Activated CD4-positive, CD25-positive, alpha-beta regulatory T cell treated with anti-CD3 and anti-CD28 coated beads, Interleukin-2, amount 50 U/mL, for 24 hours (primary cell): Measurements from ENCODE around the gene CHFR.
"Not testable (repeated sequence)": the region's sequence is repeated elsewhere in the genome, so short reads cannot be mapped to it uniquely, and the experiment has no call there.

Source experiments
- ATAC-seq, 2 donors: fragments of 150-1000 bp; cut with Tn5 transposase; one replicate each; pipeline ENCODE4 v1.10.0; 2021; ENCODE audit warnings: mild to moderate bottlenecking in 1 of 2, moderate library complexity in 1 of 2

The CHFR gene

DNA sequence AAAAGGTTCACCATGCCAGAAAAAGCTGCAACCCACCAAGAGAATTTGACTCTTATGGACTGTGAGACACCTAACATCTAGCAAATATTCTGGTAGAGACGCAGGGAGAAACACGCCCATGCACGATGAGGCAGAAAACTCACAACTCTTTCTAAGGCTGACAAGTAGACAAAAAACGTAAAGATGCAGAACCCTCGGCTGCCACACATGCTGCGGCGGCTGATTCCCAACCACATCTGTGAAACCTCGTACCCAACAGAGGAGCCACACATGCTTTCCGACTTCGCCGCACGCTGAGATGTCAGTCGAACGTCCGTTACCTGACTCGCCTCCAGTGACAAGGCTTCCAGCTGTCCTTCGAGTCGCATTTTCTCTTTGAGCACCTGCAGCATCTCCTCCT is 80.5 kb downstream of the CHFR start:
- ATAC-seq, result no peak

DNA sequence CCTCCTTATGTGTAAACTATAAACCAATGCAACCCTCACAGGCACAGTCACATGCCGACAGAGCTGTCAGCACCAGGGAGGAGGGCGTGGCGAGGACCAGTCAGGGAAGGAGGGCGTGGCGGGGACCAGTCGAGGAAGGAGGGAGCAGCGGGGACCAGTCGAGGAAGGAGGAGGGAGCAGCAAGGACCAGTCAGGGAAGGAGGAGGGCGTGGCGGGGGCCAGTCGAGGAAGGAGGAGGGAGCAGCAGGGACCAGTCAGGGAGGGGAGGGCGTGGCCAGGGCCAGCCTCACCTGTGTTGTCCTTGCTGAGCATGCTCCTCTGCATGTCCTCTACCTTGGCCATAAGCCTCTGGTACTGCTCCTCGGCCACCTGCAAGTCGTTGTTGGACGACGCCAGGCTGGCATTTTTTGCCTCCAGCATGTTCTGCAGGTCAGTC is 83.0 kb downstream of the CHFR start:
- no peak for ATAC-seq

GRCh38 chr12:132803888-132804287 is 83.5 kb downstream of the CHFR start:
- ATAC-seq, result no peak

GRCh38 chr12:132803125-132803524 is 84.3 kb downstream of the CHFR start:
- no peak for ATAC-seq

- no peak for ATAC-seq
These were observed 85.7 kb downstream of the CHFR start for GRCh38 chr12:132801741-132802140.

- ATAC-seq, result no peak
These were observed 88.6 kb downstream of the CHFR start for GRCh38 chr12:132798836-132799235.

DNA sequence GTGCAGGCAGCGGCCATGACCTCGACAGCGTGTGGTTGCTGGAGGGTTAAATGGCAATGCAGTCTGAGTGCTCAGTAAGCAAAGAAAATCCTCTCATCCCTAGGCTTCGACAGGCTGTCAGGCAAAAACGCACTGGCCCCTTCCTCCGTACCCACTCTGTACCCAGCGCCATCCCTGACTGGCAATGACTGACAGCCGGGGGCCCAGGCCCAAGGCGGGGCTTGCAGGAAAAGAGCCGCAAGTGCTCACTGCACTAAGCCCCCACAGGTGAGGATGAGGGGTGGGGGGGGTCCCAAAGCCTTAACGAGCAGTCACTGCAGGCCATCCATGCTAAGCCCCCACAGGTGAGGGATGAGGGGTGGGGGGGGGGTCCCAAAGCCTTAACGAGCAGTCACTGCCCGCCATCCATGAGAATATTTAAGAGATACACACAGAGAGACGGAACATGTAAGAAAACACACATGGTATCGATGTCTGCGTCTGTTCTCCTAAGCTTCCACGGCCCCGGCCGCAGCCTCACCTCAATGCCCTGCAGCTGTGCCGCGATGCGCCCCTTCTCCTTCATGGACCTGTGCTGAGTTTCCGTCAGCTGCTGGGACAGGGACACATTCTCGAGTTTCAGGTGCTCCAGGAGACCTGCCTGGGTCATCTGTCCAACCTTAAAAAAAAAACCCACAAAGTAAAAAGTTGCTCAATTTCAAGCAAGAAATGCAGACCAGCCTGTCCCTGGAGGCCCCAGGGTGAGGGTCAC is 89.4 kb downstream of the CHFR start:
- ATAC-seq, result no peak

- no peak for ATAC-seq
These were observed 91.6 kb downstream of the CHFR start for GRCh38 chr12:132795847-132796246.

DNA sequence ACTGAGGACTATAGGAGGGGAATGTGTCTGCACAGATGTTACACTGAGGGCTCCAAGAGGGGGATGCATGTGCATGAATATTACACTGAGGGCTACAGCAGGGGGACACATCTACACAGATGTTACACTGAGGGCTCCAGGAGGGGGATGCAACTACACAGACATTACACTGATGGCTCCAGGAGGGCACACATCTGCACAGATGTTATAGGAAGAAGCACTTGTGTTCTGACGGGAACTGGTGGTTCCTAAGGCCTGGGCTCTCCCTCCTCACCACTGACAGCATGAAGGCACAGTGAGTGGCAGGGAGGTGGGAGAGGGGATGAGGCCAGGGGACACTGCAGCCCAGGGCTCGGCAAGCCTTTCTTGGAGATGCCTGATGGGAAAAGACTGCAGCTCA is 95.5 kb downstream of the CHFR start:
- not testable (repeated sequence) for ATAC-seq

GRCh38 chr12:132789099-132789471 is 98.3 kb downstream of the CHFR start:
- ATAC-seq, result no peak

- no peak for ATAC-seq
These were observed 98.9 kb downstream of the CHFR start for GRCh38 chr12:132788375-132789098.

- no peak for ATAC-seq
These were observed 99.5 kb downstream of the CHFR start for GRCh38 chr12:132787877-132788276.

GRCh38 chr12:132786192-132786591 is 101.2 kb downstream of the CHFR start:
- ATAC-seq, result no peak

DNA sequence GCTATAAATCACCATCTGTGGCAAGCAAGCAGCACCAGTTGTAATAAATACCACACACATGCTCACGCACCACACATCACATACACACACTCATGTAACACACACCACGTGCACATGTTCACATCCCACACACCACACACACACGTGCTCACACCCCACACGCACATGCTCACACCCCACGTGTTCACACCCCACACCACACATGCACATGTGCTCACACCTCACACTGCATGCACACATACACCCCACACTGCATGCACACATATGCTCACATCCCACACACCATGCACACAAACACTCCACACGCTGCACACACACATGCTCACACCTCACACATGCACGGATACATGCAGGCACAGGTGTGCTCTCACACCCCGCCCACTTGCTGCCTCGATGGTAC is 102.8 kb downstream of the CHFR start:
- ATAC-seq, result no peak

GRCh38 chr12:132783917-132784531 is 103.4 kb downstream of the CHFR start:
- no peak for ATAC-seq
